ENCODE data around the gene TWSG1. TPM values are rescaled to one million over a fixed set of nuclear protein-coding genes. Genes with fewer than 3 reads are reported as not detected.
"Not testable (repeated sequence)": the region's sequence is repeated elsewhere in the genome, so short reads cannot be mapped to it uniquely, and the experiment has no call there.

Gene TWSG1
- total RNA-seq, 1 donor from 2014 or later: 9.9 TPM

GRCh38 chr18:9348079-9348671 is 13.6 kb downstream of the TWSG1 start:
- peaks cover 4% of the 10 kb centered on the region for H3K9me3 Mint-ChIP-seq
- DNase-seq: no peak
- no peak overlapping the region for H3K27ac Mint-ChIP-seq
- intact Hi-C loops (cut with micrococcal nuclease): no loop called here
- H3K36me3 Mint-ChIP-seq (ENCODE audit: low read depth): peaks cover 7% of the 10 kb centered on the region
- no peaks in the 10 kb centered on the region for H3K27me3 Mint-ChIP-seq
- no peak overlapping the region for H3K4me3 Mint-ChIP-seq
- peaks cover 6% of the 10 kb centered on the region for H3K4me1 Mint-ChIP-seq

- no peaks in the 10 kb centered on the region for H3K27me3 Mint-ChIP-seq
- no peak overlapping the region for H3K4me3 Mint-ChIP-seq
- no peaks in the 10 kb centered on the region for H3K9me3 Mint-ChIP-seq
- DNase-seq: no peak
- no peak overlapping the region for H3K27ac Mint-ChIP-seq
- H3K4me1 Mint-ChIP-seq: peaks cover 6% of the 10 kb centered on the region
- intact Hi-C loops (cut with micrococcal nuclease): no loop called here
- peaks cover 2% of the 10 kb centered on the region for H3K36me3 Mint-ChIP-seq (ENCODE audit: low read depth)
Observed at GRCh38 chr18:9348766-9349165, 14.2 kb downstream of the TWSG1 start.

- no peak overlapping the region for H3K27ac Mint-ChIP-seq
- intact Hi-C loops (cut with micrococcal nuclease): no loop called here
- no peak overlapping the region for H3K4me3 Mint-ChIP-seq
- H3K9me3 Mint-ChIP-seq: no peaks in the 10 kb centered on the region
- no peaks in the 10 kb centered on the region for H3K27me3 Mint-ChIP-seq
- DNase-seq: no peak
- H3K4me1 Mint-ChIP-seq: no peaks in the 10 kb centered on the region
- no peaks in the 10 kb centered on the region for H3K36me3 Mint-ChIP-seq (ENCODE audit: low read depth)
Observed at GRCh38 chr18:9353596-9353995, 19.0 kb downstream of the TWSG1 start.

- DNase-seq: no peak
- Mint-ChIP-seq H3K9me3 (no peaks in the 10 kb centered on the region), H3K4me3 (no peak overlapping the region), H3K27ac (no peak overlapping the region), H3K27me3 (no peaks in the 10 kb centered on the region), H3K4me1 (no peaks in the 10 kb centered on the region), H3K36me3 (ENCODE audit: low read depth) (no peaks in the 10 kb centered on the region)
- intact Hi-C loops (cut with micrococcal nuclease): no loop called here
Observed at GRCh38 chr18:9354256-9354655, 19.7 kb downstream of the TWSG1 start.

- H3K36me3 Mint-ChIP-seq (ENCODE audit: low read depth): no peaks in the 10 kb centered on the region
- H3K4me1 Mint-ChIP-seq: no peaks in the 10 kb centered on the region
- H3K4me3 Mint-ChIP-seq: no peak overlapping the region
- no peaks in the 10 kb centered on the region for H3K27me3 Mint-ChIP-seq
- H3K27ac Mint-ChIP-seq: no peak overlapping the region
- no peak for DNase-seq
- no peaks in the 10 kb centered on the region for H3K9me3 Mint-ChIP-seq
- intact Hi-C loops (cut with micrococcal nuclease): no loop called here
Observed at GRCh38 chr18:9356976-9357375, 22.4 kb downstream of the TWSG1 start.

GRCh38 chr18:9359796-9360195 is 25.2 kb downstream of the TWSG1 start:
- intact Hi-C loops (cut with micrococcal nuclease): no loop called here
- no peak for DNase-seq
- Mint-ChIP-seq H3K4me1 (no peaks in the 10 kb centered on the region), H3K9me3 (no peaks in the 10 kb centered on the region), H3K4me3 (no peak overlapping the region), H3K27me3 (no peaks in the 10 kb centered on the region), H3K27ac (no peak overlapping the region), H3K36me3 (ENCODE audit: low read depth) (peaks cover 2% of the 10 kb centered on the region)

- no peak overlapping the region for H3K4me3 Mint-ChIP-seq
- no peaks in the 10 kb centered on the region for H3K4me1 Mint-ChIP-seq
- no peaks in the 10 kb centered on the region for H3K9me3 Mint-ChIP-seq
- intact Hi-C loops (cut with micrococcal nuclease): no loop called here
- H3K27ac Mint-ChIP-seq: no peak overlapping the region
- H3K36me3 Mint-ChIP-seq (ENCODE audit: low read depth): peaks cover 2% of the 10 kb centered on the region
- no peak for DNase-seq
- no peaks in the 10 kb centered on the region for H3K27me3 Mint-ChIP-seq
Observed at GRCh38 chr18:9361191-9361590, 26.6 kb downstream of the TWSG1 start.

GRCh38 chr18:9362869-9363268 is 28.3 kb downstream of the TWSG1 start:
- H3K4me3 Mint-ChIP-seq: no peak overlapping the region
- no peaks in the 10 kb centered on the region for H3K4me1 Mint-ChIP-seq
- intact Hi-C loops (cut with micrococcal nuclease): no loop called here
- no peaks in the 10 kb centered on the region for H3K27me3 Mint-ChIP-seq
- no peak overlapping the region for H3K27ac Mint-ChIP-seq
- peaks cover 4% of the 10 kb centered on the region for H3K36me3 Mint-ChIP-seq (ENCODE audit: low read depth)
- H3K9me3 Mint-ChIP-seq: no peaks in the 10 kb centered on the region
- no peak for DNase-seq

GRCh38 chr18:9364242-9364641 is 29.7 kb downstream of the TWSG1 start:
- intact Hi-C loops (cut with micrococcal nuclease): no loop called here
- Mint-ChIP-seq H3K27me3 (no peaks in the 10 kb centered on the region), H3K4me3 (no peak overlapping the region), H3K9me3 (no peaks in the 10 kb centered on the region), H3K27ac (no peak overlapping the region), H3K36me3 (ENCODE audit: low read depth) (peaks cover 4% of the 10 kb centered on the region), H3K4me1 (no peaks in the 10 kb centered on the region)
- no peak for DNase-seq

- intact Hi-C loops (cut with micrococcal nuclease): no loop called here
- Mint-ChIP-seq H3K4me1 (no peaks in the 10 kb centered on the region), H3K27me3 (no peaks in the 10 kb centered on the region), H3K27ac (no peak overlapping the region), H3K9me3 (no peaks in the 10 kb centered on the region), H3K4me3 (no peak overlapping the region), H3K36me3 (ENCODE audit: low read depth) (peaks cover 10% of the 10 kb centered on the region)
- DNase-seq: no peak
Observed at GRCh38 chr18:9365406-9365805, 30.8 kb downstream of the TWSG1 start.

GRCh38 chr18:9366126-9366714 is 31.6 kb downstream of the TWSG1 start:
- no peaks in the 10 kb centered on the region for H3K27me3 Mint-ChIP-seq
- intact Hi-C loops (cut with micrococcal nuclease): no loop called here
- no peak overlapping the region for H3K27ac Mint-ChIP-seq
- no peaks in the 10 kb centered on the region for H3K4me1 Mint-ChIP-seq
- no peak for DNase-seq
- H3K4me3 Mint-ChIP-seq: no peak overlapping the region
- H3K9me3 Mint-ChIP-seq: no peaks in the 10 kb centered on the region
- H3K36me3 Mint-ChIP-seq (ENCODE audit: low read depth): peaks cover 10% of the 10 kb centered on the region

- H3K27me3 Mint-ChIP-seq; intact Hi-C loops (cut with micrococcal nuclease); H3K27ac Mint-ChIP-seq; H3K4me1 Mint-ChIP-seq; H3K4me3 Mint-ChIP-seq; DNase-seq; H3K9me3 Mint-ChIP-seq: not testable (repeated sequence)
- peaks cover 11% of the 10 kb centered on the region for H3K36me3 Mint-ChIP-seq (ENCODE audit: low read depth)
Observed at GRCh38 chr18:9373254-9373653, 38.7 kb downstream of the TWSG1 start.

- H3K4me3 Mint-ChIP-seq: no peak overlapping the region
- DNase-seq: no peak
- no peaks in the 10 kb centered on the region for H3K9me3 Mint-ChIP-seq
- no peaks in the 10 kb centered on the region for H3K4me1 Mint-ChIP-seq
- no peak overlapping the region for H3K27ac Mint-ChIP-seq
- H3K27me3 Mint-ChIP-seq: no peaks in the 10 kb centered on the region
- intact Hi-C loops (cut with micrococcal nuclease): no loop called here
- peaks cover 2% of the 10 kb centered on the region for H3K36me3 Mint-ChIP-seq (ENCODE audit: low read depth)
Observed at GRCh38 chr18:9379118-9379517, 44.5 kb downstream of the TWSG1 start.

- no peaks in the 10 kb centered on the region for H3K4me1 Mint-ChIP-seq
- H3K27ac Mint-ChIP-seq: no peak overlapping the region
- H3K27me3 Mint-ChIP-seq: no peaks in the 10 kb centered on the region
- peaks cover 2% of the 10 kb centered on the region for H3K36me3 Mint-ChIP-seq (ENCODE audit: low read depth)
- H3K9me3 Mint-ChIP-seq: no peaks in the 10 kb centered on the region
- DNase-seq: no peak
- intact Hi-C loops (cut with micrococcal nuclease): no loop called here
- no peak overlapping the region for H3K4me3 Mint-ChIP-seq
Observed at GRCh38 chr18:9380101-9380500, 45.5 kb downstream of the TWSG1 start.
